K562 (cell line): ENCODE measurements around the gene CENPV. TPM values are rescaled to one million over a fixed set of nuclear protein-coding genes. Genes with fewer than 3 reads are reported as not detected.

ENCODE experiments used
- ATAC-seq: fragments of 200-7000 bp; cut with Tn5 transposase; 3 replicates; pipeline ENCODE4 v1.9.1; 2020; ENCODE audit warnings: moderate library complexity
- BruUV-seq: library from RNA; stranded (reverse); fragments of 400-500 nt; replicated peaks from 2 replicates; lab custom pipeline; 2021; lab: Mats Ljungman, UMichigan
- CTCF ChIA-PET: fragments of 300-600 bp; formaldehyde crosslinking; extraction: SDS; loops from one replicate; lab custom pipeline; 2021; ENCODE audit warnings: low intra/inter-chr PET ratio; lab: Yijun Ruan, JAX
- POLR2A ChIA-PET: fragments of 300-600, 350-650 bp; sonication (Branson Sonifier 250); formaldehyde crosslinking; extraction: SDS; loops from one replicate; lab custom pipeline; 2021; ENCODE audit warnings: antibody characterized with exemption, inconsistent platforms; lab: Yijun Ruan, JAX
- DNase-seq, 4 experiments: peaks; one replicate each; pipeline versions ENCODE4 v3.0.0 to v3.0.0-alpha.2; 2011 to 2018; ENCODE audit warnings: low spot score in 3 of 4, mixed read lengths in 3 of 4; ENCODE audit errors: extremely low read depth in 1 of 4
- FAIRE-seq: peaks from 2 replicates; lab custom pipeline; 2011; peaks lifted over from hg19 to GRCh38; lab: Jason Lieb, UNC
- H2AFZ ChIP-seq: 2 replicates; pipeline ENCODE4 v1.6.0; 2011; ENCODE audit warnings: low read depth, low read length, control low read depth, inconsistent platforms
- H3K27ac ChIP-seq: fragments of 200-600 bp; 3 replicates; pipeline ENCODE4 v1.8.0; 2011; ENCODE audit warnings: low read depth, mild to moderate bottlenecking, control low read depth, inconsistent platforms, low read length, moderate library complexity, mixed read lengths; ENCODE audit errors: extremely low read depth
- H3K27me3 ChIP-seq, 2 experiments: fragments of 300-600 bp in 1 of 2; 2 replicates in 1 of 2; 3 replicates in 1 of 2; pipeline versions ENCODE4 v1.6.0 to v1.8.0; 2011; ENCODE audit warnings: inconsistent platforms in 2 of 2, low read length in 2 of 2, mild to moderate bottlenecking in 1 of 2, mixed read lengths in 1 of 2, moderate library complexity in 1 of 2; ENCODE audit not compliant: control insufficient read depth in 2 of 2, insufficient read depth in 2 of 2
- H3K36me3 ChIP-seq: fragments of 300-600 bp; 3 replicates; pipeline ENCODE4 v1.8.0; 2011; ENCODE audit warnings: mild to moderate bottlenecking, low read length, inconsistent platforms; ENCODE audit not compliant: control insufficient read depth, insufficient read depth
- H3K4me1 ChIP-seq, 2 experiments: fragments of 200-600 bp in 1 of 2; replicated peaks in 1 of 2; 2 replicates in 1 of 2; 3 replicates in 1 of 2; pipeline versions ENCODE4 v1.5.1 to v1.8.0; 2011; ENCODE audit warnings: inconsistent platforms in 2 of 2, low read length in 2 of 2, mild to moderate bottlenecking in 1 of 2, mixed read lengths in 1 of 2, moderate library complexity in 1 of 2; ENCODE audit not compliant: control insufficient read depth in 2 of 2, insufficient read depth in 2 of 2
- H3K4me2 ChIP-seq: 2 replicates; pipeline ENCODE4 v1.6.1; 2011; ENCODE audit warnings: low read length, control low read depth, inconsistent platforms, mixed read lengths; ENCODE audit not compliant: insufficient read depth
- H3K4me3 ChIP-seq: fragments of 200-600 bp; sonication (generic), shearing (Covaris generic); 2 replicates; pipeline ENCODE4 v1.5.1; 2016; ENCODE audit warnings: control low read depth, inconsistent platforms
- H3K79me2 ChIP-seq: fragments of 200-600 bp; 3 replicates; pipeline ENCODE4 v1.8.0; 2011; ENCODE audit warnings: low read length, inconsistent platforms; ENCODE audit not compliant: control insufficient read depth, insufficient read depth
- H3K9ac ChIP-seq, 2 experiments: 2 replicates each; pipeline versions ENCODE4 v1.6.0 to v1.6.1; 2011; ENCODE audit warnings: low read depth in 2 of 2, low read length in 2 of 2, control low read depth in 1 of 2, inconsistent platforms in 1 of 2, mild to moderate bottlenecking in 1 of 2, mixed read lengths in 1 of 2; ENCODE audit not compliant: insufficient read depth in 1 of 2
- H3K9me1 ChIP-seq: one replicate; pipeline ENCODE4 v1.6.0; 2011; ENCODE audit warnings: inconsistent platforms, mild to moderate bottlenecking, low read length, moderate library complexity; ENCODE audit not compliant: control insufficient read depth, insufficient read depth
- H3K9me3 ChIP-seq: replicated peaks from 2 replicates; pipeline ENCODE4 v1.5.1; 2011; ENCODE audit warnings: low read depth, low read length, inconsistent platforms; ENCODE audit not compliant: control insufficient read depth, insufficient read depth
- H4K20me1 ChIP-seq: replicated peaks from 2 replicates; pipeline ENCODE4 v1.6.1; 2011; ENCODE audit warnings: low read length, inconsistent platforms, mixed read lengths; ENCODE audit not compliant: control insufficient read depth, insufficient read depth
- BRD9 ChIP-seq: fragments of 450-650 bp; IDR thresholded peaks from 2 replicates; pipeline ENCODE4 v1.6.1; 2018; ENCODE audit warnings: low read depth; ENCODE audit not compliant: partially characterized antibody
- ETS2 ChIP-seq: IDR thresholded peaks from 2 replicates; pipeline ENCODE4 v1.6.1; 2016; ENCODE audit warnings: borderline replicate concordance, missing genetic modification characterization, mild to moderate bottlenecking, moderate library complexity, missing compliant biosample characterization; ENCODE audit not compliant: poor library complexity, severe bottlenecking
- KLF10 ChIP-seq: fragments of 250-450 bp; sonication (Bioruptor Pico); IDR thresholded peaks from 2 replicates; pipeline ENCODE4 v1.6.1; 2021; ENCODE audit warnings: matching md5 sums
- OTX1 ChIP-seq: fragments of 450-650 bp; formaldehyde crosslinking; IDR thresholded peaks from 2 replicates; pipeline ENCODE4 v1.4.0; 2022; ENCODE audit warnings: mild to moderate bottlenecking
- PYGO2 ChIP-seq: fragments of 450-650 bp; IDR thresholded peaks from 2 replicates; pipeline ENCODE4 v1.6.1; 2016; ENCODE audit warnings: mild to moderate bottlenecking, missing genetic modification characterization, moderate library complexity, missing compliant biosample characterization
- RBM22 ChIP-seq: fragments of 200-400 bp; formaldehyde crosslinking; IDR thresholded peaks from 2 replicates; pipeline ENCODE4 v1.6.1; 2018; ENCODE audit warnings: low read length, low read depth; ENCODE audit not compliant: poor library complexity, severe bottlenecking
- RCOR1 ChIP-seq, 2 experiments: IDR thresholded peaks; 2 replicates each; pipeline ENCODE4 v1.6.1; 2012; ENCODE audit warnings: low read depth in 2 of 2, low read length in 2 of 2, borderline replicate concordance in 1 of 2, improper control_type of control experiment in 1 of 2
- SIRT6 ChIP-seq: IDR thresholded peaks from one replicate; pipeline ENCODE4 v1.6.1; 2012; ENCODE audit warnings: low read depth, mild to moderate bottlenecking, control low read depth, inconsistent platforms, low read length, moderate library complexity
- ZFP36 ChIP-seq: fragments of 150-350 bp; IDR thresholded peaks from 2 replicates; pipeline ENCODE4 v1.6.1; 2018; ENCODE audit warnings: low read length, low read depth; ENCODE audit not compliant: partially characterized antibody
- ZNF609 ChIP-seq: sonication (generic); formaldehyde crosslinking; IDR thresholded peaks from 2 replicates; pipeline ENCODE4 v1.8.1; 2023; ENCODE audit warnings: missing genetic modification reagents, mild to moderate bottlenecking, borderline replicate concordance
- WGBS: fragments of 100-300 bp; shearing (Covaris generic); methylation state at CpG from one replicate; pipeline ENCODE4 v1.1.6; 2016; ENCODE audit warnings: low coverage, mixed read lengths; ENCODE audit not compliant: insufficient coverage; ENCODE audit errors: missing lambda C conversion rate; 5-methylcytosine and 5-hydroxymethylcytosine counted together
- in situ Hi-C: fragments of 300-500 bp; cut with MboI; formaldehyde crosslinking; loops from 4 replicates; pipeline ENCODE4 v1.15.0; 2018; ENCODE audit warnings: inconsistent platforms, mixed read lengths
- intact Hi-C: fragments of 100-400 bp; cut with micrococcal nuclease; formaldehyde crosslinking; loops from 2 replicates; pipeline ENCODE4 v1.14.2; 2022
- polyA plus RNA-seq, 8 experiments: library from polyadenylated mRNA; depleted of rRNA in 4 of 8; stranded (reverse) in 5 of 8; unstranded in 3 of 8; fragments of >200 nt; fragmentation: Nextera tagmentation in 2 of 8; fragmentation: Illumina TruSeq in 1 of 8; extraction: Ambion mirVana in 2 of 8; extraction: Trizol in 1 of 8; gene quantifications; 2 replicates each; pipeline versions ENCODE4 v1.2.1 to v1.2.3, GENCODE V29; 2011 to 2014; ENCODE audit warnings: inconsistent platforms in 1 of 8, missing spikeins in 1 of 8
- total RNA-seq, 7 experiments: library from RNA; depleted of rRNA in 6 of 7; stranded (reverse); fragments of >200 nt in 6 of 7; fragmentation: Illumina TruSeq in 2 of 7; extraction: Trizol in 2 of 7; gene quantifications; 2 replicates each; pipeline versions ENCODE4 v1.2.1 to v1.2.3, GENCODE V29; 2011 to 2021; ENCODE audit warnings: low replicate concordance in 1 of 7
- TF ChIP-seq, protein P1 (sequence below): fragments of 450-650 bp; IDR thresholded peaks from 2 replicates; pipeline ENCODE4 v1.7.1; 2018; ENCODE audit warnings: mild to moderate bottlenecking, low read depth; ENCODE audit not compliant: partially characterized antibody

The CENPV gene
- total and polyA plus RNA-seq, 9 of the 15 experiments (the other 6 are each of a cell fraction or from before 2014, with no cell fraction given): 17.8 to 131 (median 89.3) TPM

DNA sequence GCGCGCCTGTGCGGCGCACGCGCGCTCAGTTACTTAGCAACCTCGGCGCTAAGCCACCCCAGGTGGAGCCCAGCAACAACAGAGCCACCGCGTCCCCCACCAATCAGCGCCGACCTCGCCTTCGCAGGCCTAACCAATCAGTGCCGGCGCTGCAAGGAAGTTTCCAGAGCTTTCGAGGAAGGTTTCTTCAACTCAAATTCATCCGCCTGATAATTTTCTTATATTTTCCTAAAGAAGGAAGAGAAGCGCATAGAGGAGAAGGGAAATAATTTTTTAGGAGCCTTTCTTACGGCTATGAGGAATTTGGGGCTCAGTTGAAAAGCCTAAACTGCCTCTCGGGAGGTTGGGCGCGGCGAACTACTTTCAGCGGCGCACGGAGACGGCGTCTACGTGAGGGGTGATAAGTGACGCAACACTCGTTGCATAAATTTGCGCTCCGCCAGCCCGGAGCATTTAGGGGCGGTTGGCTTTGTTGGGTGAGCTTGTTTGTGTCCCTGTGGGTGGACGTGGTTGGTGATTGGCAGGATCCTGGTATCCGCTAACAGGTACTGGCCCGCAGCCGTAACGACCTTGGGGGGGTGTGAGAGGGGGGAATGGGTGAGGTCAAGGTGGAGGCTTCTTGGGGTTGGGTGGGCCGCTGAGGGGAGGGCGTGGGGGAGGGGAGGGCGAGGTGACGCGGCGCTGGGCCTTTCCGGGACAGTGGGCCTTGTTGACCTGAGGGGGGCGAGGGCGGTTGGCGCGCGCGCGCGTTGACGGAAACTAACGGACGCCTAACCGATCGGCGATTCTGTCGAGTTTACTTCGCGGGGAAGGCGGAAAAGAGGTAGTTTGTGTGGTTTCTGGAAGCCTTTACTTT is 27.6 kb upstream of the CENPV start, which contains the start of gene UBB (continued):
- TF ChIP-seq OTX1 (peak; percentile 91), PYGO2 (peak; percentile 41; the same call in 1 of the 2 replicates), RCOR1 (IDR thresholded peaks at IDR 0.05; ENCODE audit: borderline replicate concordance in 1 of 2, low read depth in 2 of 2, low read length in 2 of 2) (peak in 1 of 2 experiments; percentile 40; a peak in 1 of 4 replicates), BRD9 (peak; percentile 62)
- TF ChIP-seq, protein P1, sequence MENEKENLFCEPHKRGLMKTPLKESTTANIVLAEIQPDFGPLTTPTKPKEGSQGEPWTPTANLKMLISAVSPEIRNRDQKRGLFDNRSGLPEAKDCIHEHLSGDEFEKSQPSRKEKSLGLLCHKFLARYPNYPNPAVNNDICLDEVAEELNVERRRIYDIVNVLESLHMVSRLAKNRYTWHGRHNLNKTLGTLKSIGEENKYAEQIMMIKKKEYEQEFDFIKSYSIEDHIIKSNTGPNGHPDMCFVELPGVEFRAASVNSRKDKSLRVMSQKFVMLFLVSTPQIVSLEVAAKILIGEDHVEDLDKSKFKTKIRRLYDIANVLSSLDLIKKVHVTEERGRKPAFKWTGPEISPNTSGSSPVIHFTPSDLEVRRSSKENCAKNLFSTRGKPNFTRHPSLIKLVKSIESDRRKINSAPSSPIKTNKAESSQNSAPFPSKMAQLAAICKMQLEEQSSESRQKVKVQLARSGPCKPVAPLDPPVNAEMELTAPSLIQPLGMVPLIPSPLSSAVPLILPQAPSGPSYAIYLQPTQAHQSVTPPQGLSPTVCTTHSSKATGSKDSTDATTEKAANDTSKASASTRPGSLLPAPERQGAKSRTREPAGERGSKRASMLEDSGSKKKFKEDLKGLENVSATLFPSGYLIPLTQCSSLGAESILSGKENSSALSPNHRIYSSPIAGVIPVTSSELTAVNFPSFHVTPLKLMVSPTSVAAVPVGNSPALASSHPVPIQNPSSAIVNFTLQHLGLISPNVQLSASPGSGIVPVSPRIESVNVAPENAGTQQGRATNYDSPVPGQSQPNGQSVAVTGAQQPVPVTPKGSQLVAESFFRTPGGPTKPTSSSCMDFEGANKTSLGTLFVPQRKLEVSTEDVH: peak; percentile 60

GRCh38 chr17:16379654-16380053 is 26.4 kb upstream of the CENPV start:
- ChIA-PET CTCF (no interaction called here), POLR2A (interaction anchor here (1.7 kb wide), 1 partner anchor 16 kb away, joined by 12 read pairs; no protein-coding TSS in a partner anchor)
- WGBS: 81% methylated on average over 7 of the region's 8 CpGs
- ATAC-seq (no peak), DNase-seq (no peak), FAIRE-seq (no peak)
- Histone ChIP-seq H3K27me3 (no peaks in the 10 kb centered on the region), H3K4me3 (no peak overlapping the region), H3K27ac (no peak overlapping the region), H3K79me2 (peaks cover 38% of the 10 kb centered on the region), H3K9me1 (no peaks in the 10 kb centered on the region), H2AFZ (no peak overlapping the region), H3K9me3 (no peaks in the 10 kb centered on the region), H3K36me3 (peaks cover 29% of the 10 kb centered on the region; the same call in 2 of the 3 replicates), H4K20me1 (peaks cover 11% of the 10 kb centered on the region; the same call in 1 of the 2 replicates), H3K4me1 (peaks cover 17 to 23% of the 10 kb centered on the region in 2 experiments; a peak in 4 of 5 replicates), H3K4me2 (no peak overlapping the region), H3K9ac (no peak overlapping the region)
- intact Hi-C loops: loop anchor here (2.0 kb wide), 2 partner anchors 59 to 93 kb away; no protein-coding TSS in a partner anchor
- no TSS peak for BruUV-seq
- in situ Hi-C loops: no loop called here
- no peak for TF ChIP-seq ZFP36
- no peak for TF ChIP-seq RBM22
- no peak for TF ChIP-seq KLF10 (CRISPR knock-in tag)
- TF ChIP-seq ZNF609 (CRISPR knock-in tag): no peak
- no peak for TF ChIP-seq SIRT6
- no peak for TF ChIP-seq ETS2 (tag)
